Cortex of kidney (tissue), 1 donor: ENCODE results near the gene CDHR5.

Experiments used
- DNase-seq: peaks from one replicate; lab custom pipeline; 2025; lab: John Stamatoyannopoulos, UW

CDHR5 gene

DNA sequence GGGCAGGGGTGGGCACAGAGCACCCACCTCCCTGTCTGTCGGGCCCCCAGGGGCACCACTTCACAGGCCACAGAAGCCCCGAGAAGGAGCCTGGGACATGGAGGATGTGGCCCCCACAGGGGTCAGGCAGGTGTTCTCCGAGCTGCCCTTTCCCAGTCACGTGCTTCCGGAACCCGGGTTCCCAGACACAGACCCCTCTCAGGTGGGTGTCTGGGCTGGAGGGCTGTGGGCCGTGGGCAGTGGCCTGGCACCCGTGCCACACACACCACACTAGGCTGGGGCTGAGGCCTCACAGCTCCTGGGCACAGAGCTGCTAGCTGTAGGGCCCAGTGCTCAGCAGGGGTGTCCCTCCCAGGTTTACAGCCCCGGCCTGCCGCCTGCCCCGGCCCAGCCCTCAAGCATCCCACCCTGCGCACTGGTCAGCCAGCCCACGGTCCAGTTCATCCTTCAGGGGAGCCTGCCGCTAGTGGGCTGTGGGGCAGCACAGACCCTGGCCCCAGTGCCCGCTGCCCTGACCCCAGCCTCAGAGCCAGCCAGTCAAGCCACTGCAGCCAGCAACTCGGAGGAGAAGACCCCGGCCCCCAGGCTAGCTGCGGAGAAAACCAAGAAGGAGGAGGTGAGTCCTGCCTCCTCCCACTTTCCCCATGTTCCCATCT, 14.5 kb downstream of the CDHR5 start:
- no peak for DNase-seq

DNA sequence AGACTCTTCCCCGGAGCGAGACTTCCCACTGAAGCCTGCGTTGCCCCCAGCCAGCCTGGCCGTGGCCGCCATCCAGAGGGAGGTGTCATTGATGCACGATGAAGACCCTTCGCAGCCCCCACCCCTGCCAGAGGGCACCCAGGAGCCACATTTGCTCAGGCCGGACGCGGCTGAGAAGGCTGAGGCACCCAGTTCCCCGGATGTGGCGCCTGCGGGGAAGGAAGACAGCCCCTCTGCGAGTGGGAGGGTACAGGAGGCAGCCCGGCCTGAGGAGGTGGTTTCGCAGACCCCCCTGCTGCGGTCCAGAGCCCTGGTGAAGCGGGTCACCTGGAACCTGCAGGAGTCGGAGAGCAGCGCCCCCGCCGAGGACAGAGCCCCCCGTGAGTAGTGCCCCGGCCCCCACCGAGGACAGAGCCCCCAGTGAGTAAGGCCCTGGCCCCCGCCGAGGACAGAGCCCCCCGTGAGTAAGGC, 15.4 kb downstream of the CDHR5 start:
- no peak for DNase-seq

DNA sequence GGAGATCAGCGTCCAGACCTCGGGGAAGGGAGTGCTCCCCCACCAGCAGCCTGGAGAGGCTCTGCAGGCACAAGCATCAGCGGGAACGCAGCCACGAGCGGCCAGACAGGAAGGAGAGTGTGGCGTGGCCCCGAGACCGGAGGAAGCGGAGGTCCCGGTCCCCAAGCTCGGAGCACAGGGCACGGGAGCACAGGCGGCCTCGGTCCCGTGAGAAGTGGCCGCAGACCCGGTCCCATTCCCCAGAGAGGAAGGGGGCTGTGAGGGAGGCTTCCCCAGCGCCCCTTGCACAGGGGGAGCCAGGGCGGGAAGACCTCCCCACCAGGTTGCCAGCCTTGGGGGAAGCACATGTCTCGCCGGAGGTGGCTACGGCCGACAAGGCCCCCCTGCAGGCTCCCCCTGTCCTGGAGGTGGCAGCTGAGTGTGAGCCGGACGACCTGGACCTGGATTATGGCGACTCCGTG, 15.9 kb downstream of the CDHR5 start:
- no peak for DNase-seq

DNA sequence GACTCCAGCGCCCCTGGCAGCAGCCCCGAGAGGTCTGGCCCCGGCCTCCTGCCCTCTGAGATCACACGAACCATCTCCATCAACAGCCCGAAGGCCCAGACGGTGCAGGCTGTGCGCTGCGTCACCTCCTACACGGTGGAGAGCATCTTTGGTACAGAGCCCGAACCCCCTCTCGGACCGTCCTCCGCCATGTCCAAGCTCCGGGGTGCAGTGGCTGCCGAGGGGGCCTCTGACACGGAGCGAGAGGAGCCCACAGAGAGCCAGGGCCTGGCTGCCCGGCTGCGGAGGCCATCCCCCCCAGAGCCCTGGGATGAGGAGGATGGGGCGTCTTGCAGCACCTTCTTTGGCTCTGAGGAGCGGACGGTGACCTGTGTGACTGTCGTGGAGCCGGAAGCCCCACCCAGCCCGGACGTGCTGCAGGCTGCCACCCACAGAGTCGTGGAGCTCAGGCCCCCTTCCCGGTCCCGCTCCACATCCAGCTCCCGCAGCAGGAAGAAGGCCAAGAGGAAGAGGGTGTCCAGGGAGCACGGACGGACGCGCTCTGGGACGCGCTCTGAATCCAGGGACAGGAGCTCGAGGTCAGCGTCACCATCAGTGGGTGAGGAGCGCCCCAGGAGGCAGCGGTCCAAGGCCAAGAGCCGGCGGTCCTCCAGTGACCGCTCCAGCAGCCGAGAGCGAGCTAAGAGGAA, 16.6 kb downstream of the CDHR5 start:
- DNase-seq, result no peak

DNA sequence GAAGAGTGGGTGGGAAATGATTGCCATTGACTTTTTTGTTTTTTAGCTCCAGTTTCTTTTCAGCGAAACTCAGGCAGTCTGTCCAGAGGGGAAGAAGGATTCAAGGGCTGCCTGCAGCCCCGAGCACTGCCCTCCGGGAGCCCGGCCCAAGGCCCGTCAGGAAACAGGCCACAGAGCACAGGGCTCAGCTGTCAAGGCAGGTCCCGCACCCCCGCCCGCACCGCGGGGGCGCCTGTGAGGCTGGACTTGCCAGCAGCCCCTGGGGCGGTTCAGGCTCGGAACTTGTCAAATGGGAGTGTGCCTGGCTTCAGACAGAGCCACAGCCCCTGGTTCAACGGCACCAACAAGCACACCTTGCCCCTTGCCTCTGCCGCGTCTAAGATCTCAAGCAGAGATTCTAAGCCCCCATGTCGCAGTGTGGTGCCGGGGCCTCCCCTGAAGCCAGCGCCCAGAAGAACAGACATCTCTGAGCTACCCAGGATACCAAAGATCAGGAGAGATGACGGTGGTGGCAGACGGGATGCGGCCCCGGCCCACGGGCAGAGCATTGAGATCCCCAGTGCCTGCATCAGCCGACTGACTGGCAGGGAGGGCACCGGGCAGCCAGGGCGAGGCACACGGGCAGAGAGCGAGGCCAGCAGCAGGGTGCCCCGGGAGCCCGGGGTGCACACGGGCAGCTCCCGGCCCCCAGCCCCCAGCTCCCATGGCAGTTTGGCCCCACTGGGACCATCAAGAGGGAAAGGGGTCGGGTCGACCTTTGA, 17.6 kb downstream of the CDHR5 start:
- DNase-seq, result no peak

DNA sequence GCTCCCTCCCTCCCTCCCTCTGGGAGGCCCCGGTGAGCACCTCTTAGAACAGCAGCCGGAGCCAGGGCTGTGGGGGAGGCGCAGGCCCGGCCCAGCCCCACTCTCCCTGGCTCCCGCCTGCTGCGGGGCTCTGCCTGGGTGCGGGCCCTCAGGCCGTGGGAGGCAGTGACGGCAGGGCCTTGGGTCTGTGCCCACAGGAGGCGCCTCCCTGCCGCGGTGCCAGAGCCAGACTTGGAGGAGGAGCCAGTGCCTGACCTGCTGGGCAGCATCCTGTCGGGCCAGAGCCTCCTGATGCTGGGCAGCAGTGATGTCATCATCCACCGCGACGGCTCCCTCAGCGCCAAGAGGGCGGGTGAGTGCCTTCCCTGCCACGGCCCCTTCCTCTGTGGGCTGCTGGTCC, 18.5 kb downstream of the CDHR5 start:
- no peak for DNase-seq

DNA sequence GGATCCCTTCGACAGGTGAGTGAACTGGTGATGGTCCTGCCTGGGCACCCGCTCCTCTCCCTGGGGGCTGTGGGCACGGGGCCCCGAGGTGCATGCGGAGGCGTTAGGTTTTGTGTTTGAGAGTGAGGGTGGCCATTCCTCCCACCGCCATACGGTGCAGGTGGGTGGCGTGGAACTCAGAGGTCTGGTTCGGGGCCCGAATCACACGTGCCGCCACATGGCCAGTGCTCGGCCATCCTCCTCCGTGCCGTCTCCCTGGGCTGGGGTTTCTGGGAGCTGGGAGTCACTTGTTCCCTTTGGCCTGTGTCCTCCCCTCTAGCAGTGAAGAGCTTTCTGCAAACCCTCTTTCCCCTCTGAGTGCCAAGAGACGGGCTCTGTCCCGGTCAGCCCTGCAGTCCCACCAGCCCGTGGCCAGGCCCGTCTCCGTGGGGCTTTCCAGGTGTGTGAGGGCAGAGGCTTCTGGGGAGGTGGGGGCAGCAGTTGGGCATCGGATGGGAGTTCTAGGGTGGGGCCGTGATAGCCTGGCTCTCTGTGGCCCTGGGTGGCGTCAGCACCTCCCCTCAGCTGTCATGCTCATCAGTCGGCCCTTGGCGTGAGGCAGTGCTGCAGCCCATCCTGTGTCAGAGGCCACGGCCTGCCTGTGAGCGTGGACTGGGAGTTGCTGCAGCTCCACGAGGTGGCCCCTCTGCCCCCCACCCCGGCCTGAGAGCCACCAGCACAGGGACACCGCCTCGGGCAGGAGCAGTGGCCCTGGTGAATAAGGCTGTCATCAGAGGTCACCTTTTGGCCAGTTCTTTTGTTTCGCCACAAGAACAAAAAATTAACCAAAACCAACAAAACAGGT, 19.2 kb downstream of the CDHR5 start:
- DNase-seq, result no peak

DNA sequence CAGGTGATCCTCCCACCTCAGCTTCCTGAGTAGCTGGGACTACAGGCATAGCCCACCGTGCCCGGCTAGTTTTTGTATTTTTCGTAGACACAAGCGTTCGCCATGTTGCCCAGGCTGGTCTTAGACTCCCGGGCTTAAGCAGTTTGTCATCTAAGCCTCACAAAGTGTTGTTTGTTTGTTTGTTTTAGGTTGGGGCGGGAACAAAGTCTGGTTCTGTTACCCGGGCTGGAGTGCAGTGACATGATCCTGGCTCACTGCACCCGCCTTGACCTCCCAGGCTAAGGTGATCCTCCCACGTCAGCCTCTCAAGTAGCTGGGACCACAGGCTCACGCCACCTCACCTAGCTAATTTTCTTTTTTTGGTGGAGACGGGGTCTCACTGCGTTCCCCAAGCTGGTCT, 21.6 kb downstream of the CDHR5 start:
- DNase-seq, result no peak

DNA sequence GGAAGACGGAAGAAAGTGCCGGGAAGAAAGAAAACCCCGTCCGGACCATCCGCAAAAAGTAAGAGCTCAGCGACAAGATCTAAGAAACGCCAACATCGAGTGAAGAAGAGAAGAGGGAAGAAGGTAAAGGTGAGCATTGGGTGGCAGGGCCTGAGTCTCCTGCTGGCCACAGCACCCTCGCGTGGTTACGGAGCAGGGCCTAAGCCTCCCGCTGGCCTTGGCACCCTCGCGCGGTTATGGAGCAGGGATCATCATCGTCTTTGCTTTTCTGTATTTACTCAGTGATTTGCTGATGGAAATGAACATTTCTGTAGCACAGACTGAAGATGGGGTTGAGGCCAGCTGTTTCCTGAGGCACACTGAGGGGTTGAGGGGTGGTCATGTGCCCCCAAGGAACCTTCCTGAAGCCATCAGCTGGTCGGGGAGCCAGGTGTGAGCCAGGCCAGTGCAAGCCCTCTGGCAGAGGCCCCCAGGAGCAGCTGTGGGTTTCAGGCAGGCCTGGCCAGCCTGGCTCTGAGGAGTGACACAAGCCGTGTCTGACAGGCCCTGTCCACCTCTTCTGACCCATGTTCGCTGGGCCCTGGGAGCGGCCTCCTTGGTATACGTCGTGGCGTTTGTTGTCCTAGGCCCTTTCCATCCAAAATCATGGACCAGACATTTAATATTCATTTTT, 23.0 kb downstream of the CDHR5 start:
- no peak for DNase-seq

DNA sequence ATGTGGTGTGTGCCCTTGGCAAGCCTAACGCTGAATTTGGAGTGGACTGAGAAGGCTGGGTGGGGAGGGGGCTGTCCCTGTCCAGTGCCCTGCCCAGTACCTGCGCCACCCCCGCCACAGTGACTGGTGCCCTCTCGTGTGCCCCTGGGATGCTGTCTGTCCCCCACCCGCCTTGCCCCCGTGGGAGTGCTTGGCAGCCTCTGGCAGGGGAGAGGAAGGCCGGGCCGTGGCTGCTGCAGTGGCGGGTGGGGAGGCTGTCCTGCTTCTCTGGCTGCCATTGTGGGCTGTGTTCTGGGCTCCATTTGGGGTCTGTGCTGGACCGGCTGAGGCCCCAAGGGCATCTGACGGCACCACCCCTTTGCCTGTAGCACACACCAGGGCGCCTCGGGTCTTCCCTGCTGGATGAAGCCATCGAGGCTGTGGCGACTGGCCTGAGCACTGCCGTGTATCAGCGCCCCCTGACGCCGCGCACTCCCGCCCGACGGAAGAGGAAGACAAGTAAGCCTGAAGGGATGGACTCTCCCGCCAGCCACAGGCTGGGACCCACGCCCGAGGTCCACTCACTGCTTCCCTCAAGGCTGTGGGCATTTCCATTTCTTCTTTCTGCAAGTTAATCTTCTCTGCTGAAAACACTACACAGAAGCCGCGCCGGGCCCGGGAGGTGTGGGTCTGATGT, 26.6 kb downstream of the CDHR5 start:
- DNase-seq, result no peak

DNA sequence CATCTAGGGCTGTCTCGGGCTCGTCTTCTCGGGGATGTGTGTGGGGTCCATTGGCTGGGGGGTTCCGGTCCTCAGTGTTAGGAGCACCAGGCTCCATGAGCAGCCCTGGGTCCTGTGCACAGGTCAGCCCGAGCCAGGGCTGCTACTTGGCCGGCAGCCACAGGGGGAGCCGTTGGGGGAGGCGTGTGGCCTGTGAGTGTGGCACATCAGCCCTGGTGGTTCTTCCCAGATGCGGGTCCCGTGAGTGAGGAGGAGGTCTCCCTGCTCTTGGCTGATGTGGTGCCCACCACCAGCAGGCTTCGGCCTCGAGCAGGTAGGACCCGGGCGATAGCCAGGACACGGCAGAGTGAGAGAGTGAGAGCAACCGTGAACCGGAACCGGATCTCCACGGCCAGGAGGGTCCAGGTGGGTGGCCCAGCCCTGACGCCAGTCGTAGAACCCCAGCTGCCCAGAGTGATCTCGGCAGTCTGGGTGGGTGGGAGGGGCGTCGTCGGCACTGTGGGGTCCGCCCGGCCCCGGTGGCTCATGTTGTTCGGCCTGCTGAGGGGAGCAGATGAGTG, 27.5 kb downstream of the CDHR5 start:
- DNase-seq, result no peak

DNA sequence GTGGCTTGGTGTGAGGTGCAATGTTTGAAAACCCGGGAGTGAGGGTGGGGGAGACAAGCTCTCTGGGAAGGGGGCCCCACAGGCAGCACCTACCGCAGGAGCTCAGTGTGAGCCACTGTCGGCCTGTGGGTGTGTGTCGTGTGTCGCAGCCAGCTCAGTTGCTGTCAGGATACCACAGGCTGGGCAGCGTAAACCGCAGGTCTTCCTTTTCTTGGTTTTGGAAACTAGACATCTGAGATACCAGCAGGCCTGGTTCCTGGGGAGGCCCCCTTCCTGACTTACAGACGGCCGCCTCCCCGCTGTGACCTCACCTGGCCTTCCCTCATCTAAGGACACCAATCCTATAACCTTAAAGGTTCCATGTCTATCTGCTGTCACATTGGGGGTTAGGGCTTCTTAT, 28.4 kb downstream of the CDHR5 start:
- no peak for DNase-seq

DNA sequence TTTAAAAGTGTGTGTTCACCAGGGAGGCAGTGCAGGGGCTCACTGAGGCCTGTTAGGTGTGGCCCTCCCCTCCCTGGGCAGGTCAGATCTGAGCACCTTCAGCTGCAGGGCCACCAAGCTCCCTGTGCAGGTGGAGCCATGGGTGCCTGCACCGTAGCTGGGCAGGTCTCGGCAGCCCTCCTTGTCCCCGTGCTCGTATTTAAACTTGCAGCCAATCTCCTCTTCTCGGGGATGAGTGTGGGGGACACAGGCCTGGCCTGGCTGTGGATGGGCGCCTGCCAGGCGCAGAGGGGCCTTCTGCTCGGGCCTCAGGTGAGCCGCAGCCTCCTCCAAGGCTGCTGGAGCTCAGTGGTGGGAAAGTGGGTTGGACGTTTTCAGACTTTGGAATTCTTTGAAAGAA, 29.4 kb downstream of the CDHR5 start:
- no peak for DNase-seq

DNA sequence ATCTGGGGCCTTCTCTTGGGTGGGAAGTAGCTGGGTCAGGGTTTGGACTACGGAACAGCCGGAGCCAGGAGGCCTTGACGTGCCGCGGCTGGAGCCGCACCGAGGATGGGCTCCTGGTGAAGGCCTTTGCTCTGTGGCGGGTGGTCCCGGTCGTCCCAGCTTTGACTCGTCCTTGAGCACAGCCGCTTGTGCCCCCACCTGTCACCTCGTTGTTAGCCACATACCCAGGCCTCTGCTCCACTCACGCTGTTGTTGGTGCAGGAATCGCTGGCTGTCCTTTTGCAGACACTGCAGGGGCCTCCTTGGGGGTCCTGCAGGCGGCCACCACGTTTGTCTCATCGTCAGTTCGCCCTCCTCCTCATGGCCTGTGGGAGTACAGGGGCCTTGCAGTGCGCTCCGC, 31.4 kb downstream of the CDHR5 start:
- DNase-seq, result no peak

DNA sequence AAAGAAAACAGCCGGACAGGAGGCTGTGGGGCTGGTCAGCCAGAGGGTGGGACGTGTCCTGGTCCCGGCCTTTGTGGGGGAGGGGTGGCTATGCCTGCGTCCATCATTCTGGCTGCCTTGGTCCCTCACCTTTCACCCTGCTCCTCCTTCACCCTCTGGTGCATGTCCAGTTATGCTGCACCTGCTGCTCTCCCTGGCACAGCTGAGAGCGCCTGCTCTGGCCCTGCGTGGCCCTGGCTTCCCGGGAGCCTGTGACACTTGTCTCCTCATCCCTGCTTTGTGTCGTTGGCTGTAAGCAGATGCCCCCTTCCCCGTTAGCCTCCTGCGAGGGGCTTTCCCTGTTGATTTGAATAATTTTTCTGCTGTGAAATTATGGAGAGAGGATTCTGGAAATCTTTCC, 31.8 kb downstream of the CDHR5 start:
- no peak for DNase-seq

DNA sequence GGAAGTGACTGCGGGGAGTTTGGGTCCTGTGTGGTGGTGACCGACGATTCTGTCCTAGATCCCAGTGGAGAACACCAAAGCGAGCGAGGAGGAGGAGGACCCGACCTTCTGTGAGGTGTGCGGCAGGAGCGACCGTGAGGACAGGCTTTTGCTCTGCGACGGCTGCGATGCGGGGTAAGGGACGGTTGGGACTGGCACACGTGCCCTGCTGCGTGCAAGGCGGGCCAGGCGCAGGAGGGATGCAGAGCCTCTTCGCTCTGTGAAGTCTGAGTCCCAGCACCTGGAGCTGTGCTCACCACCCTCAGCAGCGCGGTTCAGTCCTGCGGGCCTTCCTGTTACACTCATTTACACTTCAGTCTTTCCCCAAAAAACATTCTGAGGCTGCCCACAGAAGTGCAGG, 32.3 kb downstream of the CDHR5 start:
- no peak for DNase-seq

DNA sequence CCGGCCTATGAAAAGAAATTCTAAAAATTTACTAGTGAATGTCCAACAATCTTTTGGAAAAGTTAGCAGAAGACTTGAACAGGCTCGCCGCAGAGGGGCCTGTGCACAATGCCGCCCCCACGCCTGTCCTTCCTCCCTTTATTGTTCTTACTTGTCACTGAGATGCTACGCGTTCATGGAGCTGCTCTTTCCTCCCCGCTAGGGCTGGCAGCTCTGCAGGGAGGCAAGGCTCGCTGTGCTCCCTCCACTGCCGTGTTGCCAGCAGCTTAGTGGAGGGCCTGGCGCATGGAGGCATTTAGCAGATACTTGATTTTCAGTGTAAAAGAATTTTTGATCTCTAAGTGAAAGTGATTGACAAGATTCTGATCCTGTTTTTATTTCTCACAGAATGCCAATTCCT, 33.8 kb downstream of the CDHR5 start:
- no peak for DNase-seq

DNA sequence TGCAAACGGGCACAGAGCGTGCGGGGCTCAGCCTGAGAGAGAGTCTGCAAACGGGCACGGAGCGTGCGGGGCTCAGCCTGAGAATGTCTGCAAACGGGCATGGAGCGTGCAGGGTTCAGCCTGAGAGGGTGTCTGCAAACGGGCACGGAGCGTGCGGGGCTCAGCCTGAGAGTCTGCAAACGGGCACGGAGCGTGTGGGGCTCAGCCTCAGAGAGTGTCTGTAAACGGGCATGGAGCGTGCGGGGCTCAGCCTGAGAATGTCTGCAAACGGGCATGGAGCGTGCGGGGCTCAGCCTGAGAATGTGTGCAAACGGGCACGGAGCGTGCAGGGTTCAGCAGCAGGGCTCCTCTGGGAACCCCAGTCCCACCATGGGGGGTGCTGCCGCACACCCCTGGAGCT, 35.0 kb downstream of the CDHR5 start:
- no peak for DNase-seq

DNA sequence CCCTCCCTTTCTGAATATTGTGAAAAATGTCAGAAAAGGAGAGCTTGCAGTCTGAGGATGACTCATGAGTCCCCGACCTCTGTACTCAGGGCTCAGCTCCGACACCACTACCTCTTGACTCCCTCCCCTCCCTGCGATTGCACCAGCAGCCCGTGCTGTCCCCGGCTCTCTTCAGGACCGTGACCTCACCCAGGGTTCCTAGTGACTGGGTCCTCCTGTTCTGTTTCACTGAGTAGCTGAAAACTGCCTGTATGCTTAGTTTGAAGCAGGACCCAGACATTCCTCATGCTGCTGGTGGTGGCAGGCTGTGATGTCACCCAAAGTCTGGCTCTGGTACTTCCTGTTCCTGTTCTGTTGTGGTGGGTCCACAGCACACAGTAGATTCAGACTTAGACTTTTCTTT, 36.8 kb downstream of the CDHR5 start:
- DNase-seq, result no peak

DNA sequence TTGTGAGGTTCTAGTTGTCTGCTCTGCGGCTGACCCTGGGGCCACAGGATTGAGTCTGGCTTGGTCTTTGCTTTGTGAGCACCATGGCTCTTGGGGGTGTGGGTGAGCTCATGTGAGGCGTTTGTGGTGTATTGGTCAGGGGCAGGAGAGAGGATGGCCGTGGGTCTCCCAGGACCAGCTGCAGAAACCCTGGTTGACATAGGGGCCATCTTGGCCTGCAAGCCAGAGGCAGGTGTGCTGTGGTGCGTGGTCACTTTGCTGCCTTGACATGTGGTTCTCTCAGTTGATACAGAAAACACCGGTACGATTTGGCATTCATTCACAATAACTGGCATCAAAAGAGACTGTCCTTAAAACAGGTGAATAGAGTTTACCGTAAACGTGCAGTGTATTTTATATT, 37.2 kb downstream of the CDHR5 start:
- DNase-seq, result no peak
